Loucy (cell line): ENCODE results near the gene TAS1R3.

Experiments
- H2AFZ ChIP-seq: fragments of 200-600 bp; sonication (generic); 2 replicates; pipeline ENCODE4 v1.6.0; 2016; ENCODE audit warnings: antibody characterized with exemption, mild to moderate bottlenecking, low read length, moderate library complexity
- H3F3A ChIP-seq: fragments of 200-600 bp; 2 replicates; pipeline ENCODE4 v1.6.0; 2016; ENCODE audit warnings: antibody characterized with exemption, low read depth, mild to moderate bottlenecking
- H3K27me3 ChIP-seq: fragments of 200-600 bp; sonication (generic); 2 replicates; pipeline ENCODE4 v1.6.1; 2014; ENCODE audit warnings: low read length, mild to moderate bottlenecking; ENCODE audit not compliant: insufficient read depth, poor library complexity, severe bottlenecking
- H3K36me3 ChIP-seq: fragments of 200-600 bp; sonication (generic); 2 replicates; pipeline ENCODE4 v1.6.1; 2016; ENCODE audit warnings: low read length; ENCODE audit not compliant: insufficient read depth
- H3K4me1 ChIP-seq: fragments of 200-600 bp; sonication (generic); 2 replicates; pipeline ENCODE4 v1.5.1; 2014; ENCODE audit warnings: low read length, mild to moderate bottlenecking; ENCODE audit not compliant: insufficient read depth, poor library complexity, severe bottlenecking
- H3K4me2 ChIP-seq: fragments of 200-600 bp; sonication (generic); 2 replicates; pipeline ENCODE4 v1.6.0; 2014; ENCODE audit warnings: antibody characterized with exemption, low read length, low read depth, mild to moderate bottlenecking; ENCODE audit not compliant: poor library complexity, severe bottlenecking
- H3K4me3 ChIP-seq: fragments of 200-600 bp; sonication (generic); 2 replicates; pipeline ENCODE4 v1.5.1; 2014; ENCODE audit warnings: low read length, mild to moderate bottlenecking, mixed read lengths; ENCODE audit not compliant: poor library complexity, severe bottlenecking
- H3K79me2 ChIP-seq: fragments of 200-600 bp; sonication (generic); 2 replicates; pipeline ENCODE4 v1.6.1; 2014; ENCODE audit warnings: low read length; ENCODE audit not compliant: insufficient read depth
- H3K9ac ChIP-seq: fragments of 200-600 bp; sonication (generic); 2 replicates; pipeline ENCODE4 v1.6.0; 2014; ENCODE audit warnings: mild to moderate bottlenecking, low read depth, low read length, moderate library complexity; ENCODE audit not compliant: poor library complexity, severe bottlenecking
- H3K9me2 ChIP-seq: fragments of 200-600 bp; sonication (generic); replicated peaks from 2 replicates; pipeline ENCODE4 v1.6.1; 2016; ENCODE audit warnings: low read depth, low read length, mixed read lengths
- H3K9me3 ChIP-seq: fragments of 200-600 bp; sonication (generic); 2 replicates; pipeline ENCODE4 v1.6.1; 2014; ENCODE audit warnings: mild to moderate bottlenecking, antibody characterized with exemption, low read length, low read depth; ENCODE audit not compliant: insufficient read depth
- H4K20me1 ChIP-seq: fragments of 200-600 bp; sonication (generic); 2 replicates; pipeline ENCODE4 v1.6.0; 2014; ENCODE audit warnings: antibody characterized with exemption, low read length, mild to moderate bottlenecking; ENCODE audit not compliant: insufficient read depth, poor library complexity, severe bottlenecking
- CTCF ChIP-seq: fragments of 200-600 bp; sonication (generic); conservative IDR thresholded peaks from 2 replicates; pipeline ENCODE4 v1.5.1; 2014; ENCODE audit warnings: mild to moderate bottlenecking, antibody characterized with exemption, low read length
- EZH2phosphoT487 ChIP-seq: fragments of 200-600 bp; IDR thresholded peaks from 2 replicates; pipeline ENCODE4 v1.6.1; 2018; ENCODE audit warnings: antibody characterized with exemption, mild to moderate bottlenecking, moderate library complexity, borderline replicate concordance

The TAS1R3 gene

GRCh38 chr1:1364266-1364665 is 33.2 kb downstream of the TAS1R3 start:
- H3F3A ChIP-seq, result no peaks in the 10 kb centered on the region
- H3K4me1 ChIP-seq, result no peaks in the 10 kb centered on the region
- no peak for TF ChIP-seq EZH2phosphoT487
- TF ChIP-seq CTCF, result no peak
- no peaks in the 10 kb centered on the region; the same call in 1 of the 2 replicates for H3K9me3 ChIP-seq
- H3K4me3 ChIP-seq, result no peak overlapping the region
- H3K36me3 ChIP-seq, result no peaks in the 10 kb centered on the region
- H3K27me3 ChIP-seq, result no peaks in the 10 kb centered on the region
- no peaks in the 10 kb centered on the region for H4K20me1 ChIP-seq
- H3K79me2 ChIP-seq, result no peaks in the 10 kb centered on the region
- no peak overlapping the region for H2AFZ ChIP-seq
- H3K9me2 ChIP-seq, result no peaks in the 10 kb centered on the region
- H3K9ac ChIP-seq, result no peak overlapping the region
- H3K4me2 ChIP-seq, result no peak overlapping the region

- no peak overlapping the region for H2AFZ ChIP-seq
- peaks cover 5% of the 10 kb centered on the region for H4K20me1 ChIP-seq
- no peak overlapping the region for H3K4me3 ChIP-seq
- H3K9ac ChIP-seq, result no peak overlapping the region
- H3K9me3 ChIP-seq, result no peaks in the 10 kb centered on the region; the same call in 1 of the 2 replicates
- H3F3A ChIP-seq, result no peaks in the 10 kb centered on the region
- no peaks in the 10 kb centered on the region for H3K27me3 ChIP-seq
- H3K4me2 ChIP-seq, result no peak overlapping the region
- no peaks in the 10 kb centered on the region for H3K79me2 ChIP-seq
- no peaks in the 10 kb centered on the region for H3K9me2 ChIP-seq
- peaks cover 3% of the 10 kb centered on the region for H3K4me1 ChIP-seq
- no peaks in the 10 kb centered on the region for H3K36me3 ChIP-seq
- TF ChIP-seq EZH2phosphoT487 (no peak), CTCF (no peak)
Observed at GRCh38 chr1:1365875-1366698, 35.0 kb downstream of the TAS1R3 start.

- no peaks in the 10 kb centered on the region for H3K9me2 ChIP-seq
- no peaks in the 10 kb centered on the region; the same call in 1 of the 2 replicates for H3K9me3 ChIP-seq
- H3K79me2 ChIP-seq, result peaks cover 2% of the 10 kb centered on the region; the same call in 1 of the 2 replicates
- peaks cover 9% of the 10 kb centered on the region for H3K4me1 ChIP-seq
- H3K4me3 ChIP-seq, result no peak overlapping the region
- no peaks in the 10 kb centered on the region for H3K36me3 ChIP-seq
- TF ChIP-seq CTCF (no peak), EZH2phosphoT487 (no peak)
- no peaks in the 10 kb centered on the region for H3F3A ChIP-seq
- no peak overlapping the region for H2AFZ ChIP-seq
- H3K4me2 ChIP-seq, result no peak overlapping the region
- no peak overlapping the region for H3K9ac ChIP-seq
- H3K27me3 ChIP-seq, result no peaks in the 10 kb centered on the region
- peaks cover 11% of the 10 kb centered on the region for H4K20me1 ChIP-seq
Observed at GRCh38 chr1:1366699-1367066, 35.6 kb downstream of the TAS1R3 start.
